ENCODE measurements around the gene KCND3.
A peak's percentile ranks its signal among the peaks of the same experiment; 100 is the strongest.

The KCND3 gene

DNA sequence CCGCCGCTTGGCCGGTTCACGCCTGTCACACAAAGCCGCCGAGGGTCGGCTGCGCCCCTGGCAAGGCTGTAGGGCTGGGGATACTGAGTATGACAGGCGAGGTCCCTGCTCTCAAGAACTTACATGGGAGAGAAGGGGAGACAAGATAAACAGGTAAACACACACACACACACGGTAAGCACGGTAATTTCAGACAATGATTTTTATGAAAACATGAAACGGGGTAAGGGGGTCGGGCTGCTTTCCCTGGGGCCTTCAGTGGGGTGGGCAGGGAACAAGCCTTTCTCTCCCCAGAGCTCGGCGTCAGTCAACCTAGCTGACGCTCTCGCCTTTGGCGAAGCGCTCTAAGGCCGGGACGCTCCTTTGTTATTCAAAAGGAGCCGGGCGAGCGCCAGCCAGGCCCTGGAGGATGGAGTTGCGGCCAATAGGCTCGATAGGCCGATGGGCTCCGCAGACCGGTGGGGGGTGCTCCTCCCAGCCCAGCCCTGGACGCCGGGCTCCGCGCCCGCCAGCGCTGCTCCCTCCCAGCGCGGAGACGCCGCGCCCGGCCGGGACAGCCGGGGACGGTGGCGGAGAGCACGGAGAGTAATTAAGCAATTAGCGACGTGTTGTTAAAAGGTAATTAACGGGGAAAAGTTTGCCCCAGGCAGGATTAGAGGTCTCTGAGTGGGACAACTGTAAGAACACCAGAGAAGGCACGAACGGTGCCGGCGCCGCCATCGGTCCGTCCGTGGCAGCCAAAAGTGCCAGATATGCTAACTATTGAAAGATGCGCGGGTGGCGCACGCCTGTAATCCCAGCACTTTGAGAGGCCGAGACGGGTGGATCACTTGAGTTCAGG lies 249.3 kb downstream of the KCND3 start:
- peak in 11 of 14 donors; percentile 42 to 75 (median 61) for DNase-seq

DNA sequence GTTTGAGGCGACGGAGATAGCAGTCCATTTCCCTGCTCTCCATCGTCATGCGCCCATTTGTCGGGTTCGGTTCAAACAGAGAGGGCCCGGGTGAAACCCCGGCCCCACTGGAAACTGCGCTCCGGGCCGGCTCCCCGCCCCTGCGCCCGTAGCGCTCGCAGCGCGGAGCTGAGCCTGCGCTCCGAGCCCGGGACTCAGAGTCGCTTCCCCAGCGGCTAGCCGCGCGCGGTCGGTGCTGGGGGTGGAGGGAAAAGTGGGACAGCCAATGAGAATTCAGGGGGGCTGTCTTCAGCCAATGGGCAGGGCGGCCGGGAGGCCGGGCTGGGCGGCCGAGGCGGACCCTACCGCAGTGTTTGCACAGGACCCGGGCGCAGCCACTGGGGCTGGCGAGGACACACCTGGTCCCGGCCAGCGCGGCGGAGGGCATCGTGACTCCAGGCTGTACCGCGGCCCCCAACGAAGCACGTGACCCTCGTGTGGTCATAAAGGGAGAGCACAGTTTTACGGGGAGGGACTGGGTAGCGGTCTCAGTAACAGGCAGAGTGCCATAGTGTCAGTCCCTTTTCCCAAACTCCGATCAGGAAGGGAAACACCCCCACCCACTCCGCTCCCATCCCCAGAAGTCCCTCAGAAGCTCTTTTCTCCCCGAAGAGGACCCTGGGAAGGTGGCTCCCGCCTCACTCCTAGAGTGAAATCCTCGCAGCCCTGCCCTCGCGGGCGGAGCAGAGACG lies 250.1 kb downstream of the KCND3 start, which contains the start of gene INKA2:
Gene INKA2 (minus strand): TSS at position 202 of the 731 bp plus-strand sequence. CDS start 153 bp downstream, at position 49.
- DNase-seq = peak; percentile 38 to 93 (median 83)

DNA sequence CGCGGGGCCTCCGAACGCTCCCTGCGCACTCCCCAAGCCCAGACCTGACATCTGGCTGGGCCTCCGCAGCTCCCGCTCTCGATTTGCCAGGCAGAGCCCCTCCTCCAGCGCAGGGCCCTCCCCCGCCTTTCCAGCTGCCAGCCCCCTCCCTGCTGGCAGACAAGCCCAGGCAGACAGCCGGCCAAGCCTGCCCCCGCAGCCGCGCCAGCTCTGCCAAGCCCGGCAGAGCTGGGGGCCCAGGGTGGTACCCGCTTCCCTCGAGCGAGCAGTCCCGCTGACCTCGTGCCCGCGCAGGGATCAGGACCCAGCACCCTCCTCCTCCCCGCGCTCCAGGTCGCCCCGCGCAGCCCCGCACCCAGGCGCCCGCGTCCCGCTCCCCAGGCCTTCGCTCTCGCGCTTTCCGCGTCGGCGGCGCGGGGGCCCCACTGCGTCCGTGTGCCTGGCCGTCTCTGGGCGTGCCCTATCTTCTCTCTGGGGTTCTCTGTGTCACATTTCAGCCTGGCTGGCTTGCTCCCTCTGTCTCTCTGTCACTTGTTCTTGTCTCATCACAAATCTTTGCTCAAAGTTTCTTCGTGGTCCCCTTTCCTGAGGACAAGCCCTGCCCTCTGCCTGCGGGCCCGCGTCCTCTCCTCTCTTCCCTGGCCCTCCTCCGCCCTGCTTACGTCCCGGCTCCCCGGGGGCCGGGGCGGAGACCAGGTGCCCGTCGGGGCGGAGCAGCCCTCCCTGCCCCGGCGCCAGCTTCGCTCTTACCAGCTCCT lies 250.9 kb downstream of the KCND3 start:
- DNase-seq = peak in 11 of 14 donors; percentile 16 to 74 (median 61)

- no peak for DNase-seq
Measured at GRCh38 chr1:111738133-111738435, 251.4 kb downstream of the KCND3 start.

DNA sequence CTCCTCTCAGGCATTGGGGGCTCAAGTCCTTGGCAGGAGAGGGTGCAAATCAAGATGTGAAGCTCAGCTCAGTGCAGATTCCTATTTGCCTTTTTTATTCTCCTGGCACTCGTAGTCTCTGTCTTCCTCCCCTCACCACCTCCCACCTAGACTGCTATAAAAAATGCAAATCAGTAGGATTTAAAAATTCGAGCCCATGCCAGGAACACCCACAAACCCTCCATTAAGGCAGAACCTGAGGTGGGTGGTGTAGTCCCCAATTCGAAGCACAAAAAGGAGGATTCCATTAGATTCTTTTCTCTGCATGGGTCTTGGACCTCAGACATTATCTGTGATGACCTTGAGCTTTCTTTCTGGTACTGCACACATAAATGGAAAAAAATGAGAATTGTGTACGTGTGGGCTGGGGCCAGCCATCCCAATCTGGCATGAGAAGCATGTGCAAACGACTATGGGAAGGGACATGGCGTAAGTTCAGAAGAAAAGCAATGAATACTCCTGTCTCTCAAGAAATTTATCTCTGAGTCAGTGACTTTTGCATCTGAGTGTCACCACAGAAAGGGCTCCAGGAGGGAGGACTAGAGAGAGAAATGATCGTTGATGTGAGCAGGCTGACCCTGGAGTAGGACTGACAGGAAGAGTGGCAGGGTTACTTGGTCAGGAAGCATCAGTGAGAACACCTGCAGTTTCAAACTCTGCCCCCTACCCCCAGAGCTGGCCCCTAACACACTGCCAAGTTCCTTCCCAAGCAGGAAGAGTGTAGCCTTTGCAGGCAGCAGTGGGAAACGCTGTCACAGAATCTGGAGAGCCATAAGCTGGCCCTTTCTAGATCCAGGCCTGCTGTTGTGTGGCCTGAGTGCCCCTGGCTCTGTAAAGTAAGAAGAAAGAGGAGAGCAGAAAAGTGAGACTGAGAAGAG lies 252.0 kb downstream of the KCND3 start:
- DNase-seq = peak in 1 of 14 donors; percentile 34

DNA sequence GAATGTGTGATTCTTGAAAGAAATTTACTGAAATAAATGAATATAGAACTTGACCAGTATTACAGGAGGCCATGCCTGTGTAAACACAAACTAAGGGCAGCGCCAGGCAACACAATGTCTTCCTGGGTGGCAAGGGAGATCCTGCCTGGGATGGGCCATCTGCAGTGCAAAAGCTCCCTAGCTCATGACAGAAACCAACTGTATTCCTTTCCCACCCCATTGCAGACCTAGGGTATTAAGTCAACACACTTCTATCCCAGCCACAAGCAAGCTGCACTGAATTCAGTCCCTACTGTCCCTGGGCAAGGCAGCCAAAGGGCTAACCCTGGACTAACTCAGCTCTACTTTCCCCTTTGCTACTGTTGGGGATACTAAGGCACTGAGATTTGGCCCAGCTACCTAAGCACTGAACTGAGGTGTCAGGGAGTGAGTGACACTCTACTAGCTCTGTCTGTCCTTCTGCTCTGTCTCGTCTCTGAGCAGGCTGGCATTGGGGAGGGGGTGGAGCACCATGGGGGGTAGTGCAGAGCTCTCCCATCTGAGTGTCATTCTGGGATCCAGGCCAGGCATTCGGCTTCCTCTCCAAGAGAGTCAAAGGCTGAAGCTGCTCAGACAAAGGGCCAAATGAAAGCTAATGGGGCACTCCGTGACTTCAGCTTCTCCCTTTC lies 252.8 kb downstream of the KCND3 start:
- peak in 11 of 14 donors; percentile 30 to 75 (median 60) for DNase-seq

DNA sequence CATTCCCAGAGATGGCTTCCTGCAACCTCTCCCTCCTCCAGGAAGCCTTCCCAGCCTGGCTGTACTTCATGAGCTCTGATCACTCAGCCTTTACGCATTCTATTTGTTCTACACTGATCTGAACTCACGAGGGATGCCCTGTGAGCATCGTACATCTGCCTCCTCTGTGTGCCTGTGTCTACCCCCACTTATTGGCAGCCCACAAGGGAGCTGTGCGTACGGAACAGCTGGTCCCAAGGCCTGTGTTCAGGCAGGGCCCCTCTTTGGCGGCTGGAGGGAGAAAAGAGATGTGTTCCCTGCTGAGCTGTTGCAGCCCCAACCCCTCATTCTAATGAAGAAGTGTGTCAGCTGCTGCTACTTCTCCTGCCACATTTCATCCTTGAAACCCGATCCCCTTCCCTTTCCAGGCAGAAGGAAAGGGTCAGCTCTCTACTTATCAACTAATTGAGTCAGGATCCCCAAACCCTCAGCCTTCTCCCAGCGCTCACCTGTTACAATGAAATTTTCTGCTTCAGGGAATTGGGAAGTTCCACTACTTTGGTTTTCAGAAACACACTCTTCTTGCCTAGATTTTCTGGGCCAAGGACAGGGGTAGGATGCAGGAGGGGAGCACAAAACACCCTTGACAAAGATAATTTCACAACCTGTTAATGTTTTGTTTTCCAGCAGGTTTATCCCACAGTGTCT lies 253.5 kb downstream of the KCND3 start:
- DNase-seq = peak in 1 of 14 donors; percentile 10

GRCh38 chr1:111735321-111735720 lies 254.1 kb downstream of the KCND3 start:
- no peak for DNase-seq

- no peak for DNase-seq
Measured at GRCh38 chr1:111734856-111735255, 254.6 kb downstream of the KCND3 start.

DNA sequence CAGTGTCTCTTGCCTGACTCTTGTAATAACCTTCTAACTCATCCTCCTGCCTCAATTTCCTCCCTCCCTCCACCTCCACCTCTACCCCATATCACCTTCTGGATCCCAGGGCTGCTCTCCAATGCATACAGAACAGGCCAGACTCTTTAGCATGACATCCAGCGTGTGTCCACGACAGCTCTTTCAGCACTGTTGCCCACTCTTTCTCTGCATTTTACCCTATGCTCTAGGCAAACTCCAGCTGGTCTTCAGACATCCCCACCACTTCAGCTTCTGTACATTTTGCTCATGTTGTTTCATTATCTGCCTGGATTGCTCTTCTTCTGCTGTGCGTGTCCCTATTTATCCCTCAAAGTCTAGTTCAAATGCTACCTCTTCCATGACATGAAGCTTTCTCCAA lies 255.0 kb downstream of the KCND3 start:
- DNase-seq = no peak

DNA sequence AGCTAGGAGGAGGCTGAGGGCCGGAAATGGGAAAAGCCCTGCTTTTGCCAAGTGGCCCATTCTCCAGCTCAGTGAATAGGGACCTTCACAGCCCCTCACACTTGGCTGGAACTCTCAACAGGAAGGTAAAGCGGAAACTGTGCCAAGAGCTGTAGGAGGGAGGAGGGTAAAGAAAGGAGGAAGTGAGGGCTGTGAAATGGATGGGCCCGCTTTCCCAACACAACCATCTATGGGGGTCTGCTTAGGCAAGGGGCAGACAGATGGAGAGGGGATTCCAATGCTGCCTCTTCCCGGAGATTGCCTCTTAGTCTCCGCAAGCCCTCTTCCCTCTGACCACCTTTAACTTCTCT lies 255.5 kb downstream of the KCND3 start:
- peak in 1 of 14 donors; percentile 27 for DNase-seq

DNA sequence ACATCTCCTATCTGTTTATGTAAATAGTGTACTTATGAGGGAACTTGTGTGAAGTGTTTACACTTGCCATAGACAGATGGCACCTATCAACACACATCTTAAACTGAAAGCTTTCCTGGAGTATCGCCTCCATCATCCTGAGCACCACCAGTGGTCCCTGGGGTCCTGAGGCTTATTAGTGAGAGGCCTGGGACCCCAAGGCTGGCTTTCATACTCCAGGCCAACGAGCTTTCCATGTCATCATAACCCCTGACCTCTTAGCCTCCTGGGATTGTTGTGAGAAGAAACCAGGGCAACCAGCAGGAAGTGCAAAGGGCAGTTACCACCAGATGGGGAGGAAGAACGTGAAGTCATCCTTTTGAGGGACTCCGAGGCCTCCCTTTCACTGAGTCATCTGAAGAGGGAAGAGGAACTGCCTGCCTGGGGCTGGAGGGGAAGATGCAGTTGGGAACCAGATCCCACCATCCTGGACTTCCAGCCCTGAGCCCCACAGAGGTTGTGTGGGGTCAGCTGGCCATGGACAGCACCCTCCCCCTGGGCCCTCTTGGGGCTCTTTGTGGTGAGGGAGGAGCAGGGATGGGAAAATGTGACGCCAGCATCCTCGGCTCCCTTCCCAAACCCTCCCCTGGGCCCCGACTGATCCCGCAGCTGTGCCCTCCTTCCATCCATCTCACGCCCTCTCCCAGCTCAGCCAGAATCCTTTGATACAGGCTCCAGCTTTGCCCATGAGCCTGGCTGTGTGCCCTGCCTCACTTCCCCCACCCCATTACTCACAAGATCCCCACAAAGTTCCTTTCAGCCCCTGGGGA lies 256.1 kb downstream of the KCND3 start:
- peak in 6 of 14 donors; percentile 14 to 59 (median 44) for DNase-seq

DNA sequence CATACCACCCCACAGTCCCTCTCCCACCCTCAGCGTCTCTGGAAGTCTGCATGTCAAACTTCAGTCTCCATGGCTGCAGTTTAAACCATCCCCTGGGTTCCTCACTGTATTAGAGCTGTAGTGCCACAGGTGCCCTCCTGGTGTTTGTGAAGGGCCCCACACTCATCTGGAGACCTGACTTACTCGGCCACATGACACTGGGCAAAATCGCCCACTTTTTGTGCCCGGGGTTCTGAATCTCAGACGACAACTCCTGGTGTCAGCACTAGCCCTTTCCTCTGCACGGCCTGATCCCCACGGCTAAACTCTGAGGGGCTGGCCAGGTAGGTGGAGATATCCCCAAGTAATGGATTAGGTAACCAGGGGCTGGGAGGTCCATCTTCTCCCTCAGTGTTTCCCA lies 256.8 kb downstream of the KCND3 start:
- no peak for DNase-seq

- no peak for DNase-seq
Measured at GRCh38 chr1:111731956-111732355, 257.5 kb downstream of the KCND3 start.

DNA sequence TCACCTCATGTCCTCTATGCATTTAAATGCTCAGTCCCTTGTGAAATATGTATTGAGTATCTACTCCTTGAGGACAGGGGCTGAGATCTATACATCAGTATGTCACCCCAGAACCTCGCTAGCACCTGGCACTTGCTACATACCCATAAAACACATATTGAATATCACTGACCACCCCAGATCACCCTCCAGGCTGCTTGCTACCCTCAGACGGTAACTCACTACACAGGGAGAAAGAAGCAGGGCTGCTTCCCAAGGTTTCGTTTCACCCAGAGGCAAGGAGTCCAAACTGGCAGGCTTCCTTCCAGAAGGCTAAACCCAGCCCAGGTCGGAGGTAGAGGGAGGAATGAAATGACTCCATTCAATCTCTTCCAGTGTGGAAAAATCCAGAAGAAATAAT lies 258.8 kb downstream of the KCND3 start:
- DNase-seq = no peak

GRCh38 chr1:111729946-111730681 lies 259.4 kb downstream of the KCND3 start:
- no peak for DNase-seq

DNA sequence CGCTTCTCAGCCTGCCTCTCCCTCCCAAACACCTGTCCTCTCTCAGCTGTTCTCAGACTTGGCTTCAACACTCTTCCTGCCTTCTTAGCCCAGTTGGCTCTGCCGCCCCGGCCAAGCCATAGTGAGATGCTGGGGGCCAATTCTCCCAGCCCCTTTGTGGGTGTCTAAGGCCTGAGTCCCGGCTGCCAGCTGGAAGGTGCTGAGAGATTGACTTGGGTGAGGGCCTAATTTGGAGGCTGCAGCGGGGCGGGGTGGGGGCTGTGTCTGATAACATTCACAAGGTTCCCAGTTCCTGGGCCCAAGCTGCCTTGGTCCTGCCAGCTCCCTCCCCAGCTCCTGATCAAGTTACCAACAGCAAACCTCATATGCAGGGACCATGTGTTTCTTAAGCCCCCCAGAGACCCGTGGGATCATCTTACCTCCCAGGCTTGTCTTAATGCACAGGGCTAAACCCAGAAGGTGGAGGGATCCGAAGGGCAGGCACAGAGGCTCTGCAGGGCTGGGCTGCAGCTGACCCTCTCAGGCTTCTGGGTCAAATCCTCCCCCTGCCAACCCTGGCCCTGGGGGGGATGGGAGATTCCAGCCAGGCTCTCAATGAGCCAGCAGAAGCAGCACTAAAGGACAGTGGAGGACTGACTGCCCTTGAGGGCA lies 260.1 kb downstream of the KCND3 start:
- peak in 3 of 14 donors; percentile 15 to 52 (median 23) for DNase-seq

GRCh38 chr1:111727056-111727455 lies 262.4 kb downstream of the KCND3 start:
- no peak for DNase-seq
